Endodermal cell (in vitro differentiated cells): ENCODE data around the gene AP5S1. TPM values are rescaled to one million over a fixed set of nuclear protein-coding genes. Genes with fewer than 3 reads are reported as not detected.

Source experiments
- DNase-seq: peaks from one replicate; pipeline ENCODE4 v3.0.0-alpha.2; 2017
- H3K27ac ChIP-seq: 2 replicates; pipeline ENCODE4 v1.5.1; 2013; ENCODE audit warnings: mild to moderate bottlenecking, low read depth, low read length, moderate library complexity
- H3K27me3 ChIP-seq: 2 replicates; pipeline ENCODE4 v1.6.1; 2013; ENCODE audit warnings: mild to moderate bottlenecking, low read length, moderate library complexity; ENCODE audit not compliant: insufficient read depth, control insufficient read depth, poor library complexity, severe bottlenecking
- H3K36me3 ChIP-seq: 2 replicates; pipeline ENCODE4 v1.7.0; 2013; ENCODE audit warnings: mild to moderate bottlenecking, low read length, moderate library complexity; ENCODE audit not compliant: control insufficient read depth, insufficient read depth
- H3K4me1 ChIP-seq: one replicate; pipeline ENCODE4 v1.7.0; 2013; ENCODE audit warnings: low read length; ENCODE audit not compliant: control insufficient read depth, insufficient read depth
- H3K4me3 ChIP-seq: 2 replicates; pipeline ENCODE4 v1.5.1; 2013; ENCODE audit warnings: mild to moderate bottlenecking, low read length, moderate library complexity
- H3K9ac ChIP-seq: 2 replicates; pipeline ENCODE4 v1.6.1; 2013; ENCODE audit warnings: mild to moderate bottlenecking, low read length, moderate library complexity; ENCODE audit not compliant: poor library complexity, severe bottlenecking; ENCODE audit errors: extremely low read depth
- H3K9me3 ChIP-seq: 2 replicates; pipeline ENCODE4 v1.6.1; 2013; ENCODE audit warnings: mild to moderate bottlenecking, low read length, moderate library complexity; ENCODE audit not compliant: control insufficient read depth
- H3K27ac Mint-ChIP-seq: 2 replicates; pipeline ENCODE4 v1.8.0; 2020; ENCODE audit warnings: mixed read lengths
- H3K27me3 Mint-ChIP-seq: 2 replicates; pipeline ENCODE4 v1.8.0; 2021; ENCODE audit warnings: mild to moderate bottlenecking, mixed read lengths; ENCODE audit not compliant: insufficient read depth
- H3K36me3 Mint-ChIP-seq: 2 replicates; pipeline ENCODE4 v1.8.0; 2020; ENCODE audit warnings: low read depth, mixed read lengths
- H3K4me1 Mint-ChIP-seq: 2 replicates; pipeline ENCODE4 v1.8.0; 2020; ENCODE audit warnings: mixed read lengths
- H3K4me3 Mint-ChIP-seq: 2 replicates; pipeline ENCODE4 v1.8.0; 2020; ENCODE audit warnings: mild to moderate bottlenecking, moderate library complexity, mixed read lengths
- H3K9me3 Mint-ChIP-seq: 2 replicates; pipeline ENCODE4 v1.8.0; 2020; ENCODE audit warnings: mild to moderate bottlenecking, mixed read lengths
- WGBS, 2 experiments: methylation state at CpG; one replicate each; pipeline versions ENCODE4 v1.1.5 to v1.1.7; 2013; ENCODE audit warnings: missing lambda C conversion rate in 2 of 2, mixed read lengths in 1 of 2; ENCODE audit not compliant: insufficient coverage in 1 of 2, insufficient read length in 1 of 2; 5-methylcytosine and 5-hydroxymethylcytosine counted together
- total RNA-seq, 2 donors: library from RNA; stranded (reverse); fragmentation: NEBNext Ultra II Directional in 1 of 2; extraction: Animal tissue kit (Norgen Biotek cat#: 25700) in 1 of 2; gene quantifications; 2 replicates in 1 of 2; 3 replicates in 1 of 2; pipeline ENCODE4 v1.2.1, GENCODE V29; 2021
- TF ChIP-seq, protein P1 (sequence below): fragments of 200-600 bp; sonication (generic); conservative IDR thresholded peaks from 2 replicates; pipeline ENCODE4 v1.5.0; 2021; ENCODE audit warnings: antibody characterized with exemption, mild to moderate bottlenecking

AP5S1 gene
- total RNA-seq, 2 donors from 2014 or later = 5.1 to 6.1 TPM

DNA sequence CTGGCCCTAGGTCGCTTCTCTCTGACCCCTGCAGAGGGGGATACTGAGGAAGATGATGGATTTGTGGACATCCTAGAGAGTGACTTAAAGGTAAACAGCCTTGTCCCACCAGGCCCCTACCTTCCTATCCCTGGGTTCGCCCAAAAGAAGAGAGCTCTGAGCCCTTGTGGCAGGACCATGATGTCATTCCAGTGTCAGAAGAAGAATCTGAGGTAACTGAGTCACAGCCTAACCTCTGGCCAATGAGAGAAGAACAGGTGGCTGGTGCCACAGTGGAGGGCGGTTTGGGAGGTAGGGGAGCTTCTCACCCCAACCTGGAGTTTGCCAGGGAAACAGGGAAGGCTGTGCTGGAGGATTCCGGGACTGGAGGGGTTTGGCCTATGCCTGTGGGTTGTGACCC, 19.0 kb upstream of the AP5S1 start:
- Mint-ChIP-seq H3K36me3 (peaks cover 43% of the 10 kb centered on the region), H3K9me3 (no peaks in the 10 kb centered on the region), H3K27me3 (no peaks in the 10 kb centered on the region), H3K4me1 (peaks cover 20% of the 10 kb centered on the region), H3K27ac (no peak overlapping the region), H3K4me3 (no peak overlapping the region)
- Histone ChIP-seq H3K9ac (no peak overlapping the region), H3K27me3 (no peaks in the 10 kb centered on the region), H3K9me3 (no peaks in the 10 kb centered on the region), H3K27ac (no peak overlapping the region), H3K4me1 (peaks cover 12% of the 10 kb centered on the region), H3K36me3 (peaks cover 35% of the 10 kb centered on the region), H3K4me3 (no peak overlapping the region)
- TF ChIP-seq, protein P1, sequence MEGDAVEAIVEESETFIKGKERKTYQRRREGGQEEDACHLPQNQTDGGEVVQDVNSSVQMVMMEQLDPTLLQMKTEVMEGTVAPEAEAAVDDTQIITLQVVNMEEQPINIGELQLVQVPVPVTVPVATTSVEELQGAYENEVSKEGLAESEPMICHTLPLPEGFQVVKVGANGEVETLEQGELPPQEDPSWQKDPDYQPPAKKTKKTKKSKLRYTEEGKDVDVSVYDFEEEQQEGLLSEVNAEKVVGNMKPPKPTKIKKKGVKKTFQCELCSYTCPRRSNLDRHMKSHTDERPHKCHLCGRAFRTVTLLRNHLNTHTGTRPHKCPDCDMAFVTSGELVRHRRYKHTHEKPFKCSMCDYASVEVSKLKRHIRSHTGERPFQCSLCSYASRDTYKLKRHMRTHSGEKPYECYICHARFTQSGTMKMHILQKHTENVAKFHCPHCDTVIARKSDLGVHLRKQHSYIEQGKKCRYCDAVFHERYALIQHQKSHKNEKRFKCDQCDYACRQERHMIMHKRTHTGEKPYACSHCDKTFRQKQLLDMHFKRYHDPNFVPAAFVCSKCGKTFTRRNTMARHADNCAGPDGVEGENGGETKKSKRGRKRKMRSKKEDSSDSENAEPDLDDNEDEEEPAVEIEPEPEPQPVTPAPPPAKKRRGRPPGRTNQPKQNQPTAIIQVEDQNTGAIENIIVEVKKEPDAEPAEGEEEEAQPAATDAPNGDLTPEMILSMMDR = no peak
- 88 to 93% methylated on average over 3 to 4 of the region's 4 CpGs for WGBS, 2 experiments
- no peak for DNase-seq

DNA sequence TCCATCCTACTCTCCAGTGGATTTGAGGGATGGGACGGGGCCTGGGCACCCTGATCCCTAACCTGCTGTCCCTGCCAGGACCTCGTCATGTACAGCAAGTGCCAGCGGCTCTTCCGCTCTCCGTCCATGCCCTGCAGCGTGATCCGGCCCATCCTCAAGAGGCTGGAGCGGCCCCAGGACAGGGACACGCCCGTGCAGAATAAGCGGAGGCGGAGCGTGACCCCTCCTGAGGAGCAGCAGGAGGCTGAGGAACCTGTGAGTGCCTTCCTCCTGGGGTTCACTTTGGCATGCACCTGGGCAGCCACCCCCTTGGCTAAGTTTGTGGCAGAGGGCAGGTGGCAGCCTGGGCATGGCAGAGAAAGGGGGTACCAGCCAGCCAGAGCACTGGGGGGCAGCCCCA, 18.5 kb upstream of the AP5S1 start:
- peaks cover 12% of the 10 kb centered on the region for H3K4me1 ChIP-seq
- H3K4me1 Mint-ChIP-seq = peaks cover 19% of the 10 kb centered on the region
- H3K27me3 ChIP-seq = no peaks in the 10 kb centered on the region
- H3K36me3 ChIP-seq = peaks cover 35% of the 10 kb centered on the region
- no peak for DNase-seq
- no peak overlapping the region for H3K27ac Mint-ChIP-seq
- H3K4me3 ChIP-seq = no peak overlapping the region
- H3K9me3 ChIP-seq = no peaks in the 10 kb centered on the region
- no peak overlapping the region for H3K9ac ChIP-seq
- 94 to 96% methylated on average over 13 of the region's 13 CpGs for WGBS, 2 experiments
- peaks cover 43% of the 10 kb centered on the region for H3K36me3 Mint-ChIP-seq
- H3K9me3 Mint-ChIP-seq = no peaks in the 10 kb centered on the region
- TF ChIP-seq, protein P1 = no peak
- H3K27me3 Mint-ChIP-seq = no peaks in the 10 kb centered on the region
- no peak overlapping the region for H3K4me3 Mint-ChIP-seq
- H3K27ac ChIP-seq = no peak overlapping the region

DNA sequence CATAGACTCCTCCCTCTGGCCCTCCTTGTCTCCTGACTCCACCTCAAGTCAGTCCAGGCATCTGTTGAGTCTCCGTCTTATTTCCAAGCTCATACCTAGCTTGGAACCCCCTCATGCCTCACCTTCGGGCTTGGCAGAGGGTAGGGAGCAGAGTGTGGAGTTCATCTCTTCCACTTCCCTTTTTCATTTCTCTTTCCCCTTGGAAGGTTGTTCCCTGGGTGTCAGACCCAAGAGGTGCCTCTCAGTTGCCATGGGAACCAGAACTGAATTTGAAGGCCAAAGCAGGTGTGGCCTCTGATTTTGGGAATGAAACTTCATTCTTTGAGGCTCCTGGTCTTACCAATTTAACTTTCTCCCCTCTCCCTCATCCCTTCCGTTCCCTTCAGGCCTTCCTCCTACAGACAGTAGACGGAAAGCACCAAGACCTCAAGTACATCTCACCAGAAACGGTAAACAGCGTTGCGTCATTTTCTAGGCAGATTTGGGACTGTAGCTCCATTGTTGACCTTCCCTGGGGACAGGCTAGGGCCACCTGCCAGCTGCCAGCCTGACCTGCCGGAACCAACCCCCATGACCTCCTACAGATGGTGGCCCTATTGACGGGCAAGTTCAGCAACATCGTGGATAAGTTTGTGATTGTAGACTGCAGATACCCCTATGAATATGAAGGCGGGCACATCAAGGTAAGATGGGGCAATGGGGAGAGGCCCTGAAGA, 17.7 kb upstream of the AP5S1 start:
- H3K4me1 Mint-ChIP-seq = peaks cover 20% of the 10 kb centered on the region
- no peak overlapping the region for H3K27ac Mint-ChIP-seq
- no peaks in the 10 kb centered on the region for H3K27me3 Mint-ChIP-seq
- no peaks in the 10 kb centered on the region for H3K9me3 ChIP-seq
- peaks cover 43% of the 10 kb centered on the region for H3K36me3 Mint-ChIP-seq
- peaks cover 35% of the 10 kb centered on the region for H3K36me3 ChIP-seq
- no peak overlapping the region for H3K4me3 ChIP-seq
- no peak overlapping the region for H3K9ac ChIP-seq
- H3K9me3 Mint-ChIP-seq = no peaks in the 10 kb centered on the region
- 94 to 100% methylated on average over 5 to 11 of the region's 11 CpGs for WGBS, 2 experiments
- no peaks in the 10 kb centered on the region for H3K27me3 ChIP-seq
- TF ChIP-seq, protein P1 = no peak
- no peak overlapping the region for H3K27ac ChIP-seq
- peaks cover 15% of the 10 kb centered on the region for H3K4me1 ChIP-seq
- DNase-seq = no peak
- H3K4me3 Mint-ChIP-seq = no peak overlapping the region
